K562 (cell line): ENCODE measurements around the gene MADD. TPM values are rescaled to one million over a fixed set of nuclear protein-coding genes. Genes with fewer than 3 reads are reported as not detected.

Source experiments
- ATAC-seq: fragments of 200-7000 bp; cut with Tn5 transposase; 3 replicates; pipeline ENCODE4 v1.9.1; 2020; ENCODE audit warnings: moderate library complexity
- BruUV-seq: library from RNA; stranded (reverse); fragments of 400-500 nt; replicated peaks from 2 replicates; lab custom pipeline; 2021; lab: Mats Ljungman, UMichigan
- CTCF ChIA-PET: fragments of 300-600 bp; formaldehyde crosslinking; extraction: SDS; loops from one replicate; lab custom pipeline; 2021; ENCODE audit warnings: low intra/inter-chr PET ratio; lab: Yijun Ruan, JAX
- POLR2A ChIA-PET: fragments of 300-600, 350-650 bp; sonication (Branson Sonifier 250); formaldehyde crosslinking; extraction: SDS; loops from one replicate; lab custom pipeline; 2021; ENCODE audit warnings: antibody characterized with exemption, inconsistent platforms; lab: Yijun Ruan, JAX
- DNase-seq, 4 experiments: peaks; one replicate each; pipeline versions ENCODE4 v3.0.0 to v3.0.0-alpha.2; 2011 to 2018; ENCODE audit warnings: low spot score in 3 of 4, mixed read lengths in 3 of 4; ENCODE audit errors: extremely low read depth in 1 of 4
- FAIRE-seq: peaks from 2 replicates; lab custom pipeline; 2011; peaks lifted over from hg19 to GRCh38; lab: Jason Lieb, UNC
- H2AFZ ChIP-seq: 2 replicates; pipeline ENCODE4 v1.6.0; 2011; ENCODE audit warnings: low read depth, low read length, control low read depth, inconsistent platforms
- H3K27ac ChIP-seq: fragments of 200-600 bp; 3 replicates; pipeline ENCODE4 v1.8.0; 2011; ENCODE audit warnings: low read depth, mild to moderate bottlenecking, control low read depth, inconsistent platforms, low read length, moderate library complexity, mixed read lengths; ENCODE audit errors: extremely low read depth
- H3K27me3 ChIP-seq, 2 experiments: fragments of 300-600 bp in 1 of 2; 2 replicates in 1 of 2; 3 replicates in 1 of 2; pipeline versions ENCODE4 v1.6.0 to v1.8.0; 2011; ENCODE audit warnings: inconsistent platforms in 2 of 2, low read length in 2 of 2, mild to moderate bottlenecking in 1 of 2, mixed read lengths in 1 of 2, moderate library complexity in 1 of 2; ENCODE audit not compliant: control insufficient read depth in 2 of 2, insufficient read depth in 2 of 2
- H3K36me3 ChIP-seq: fragments of 300-600 bp; 3 replicates; pipeline ENCODE4 v1.8.0; 2011; ENCODE audit warnings: mild to moderate bottlenecking, low read length, inconsistent platforms; ENCODE audit not compliant: control insufficient read depth, insufficient read depth
- H3K4me1 ChIP-seq, 2 experiments: fragments of 200-600 bp in 1 of 2; replicated peaks in 1 of 2; 2 replicates in 1 of 2; 3 replicates in 1 of 2; pipeline versions ENCODE4 v1.5.1 to v1.8.0; 2011; ENCODE audit warnings: inconsistent platforms in 2 of 2, low read length in 2 of 2, mild to moderate bottlenecking in 1 of 2, mixed read lengths in 1 of 2, moderate library complexity in 1 of 2; ENCODE audit not compliant: control insufficient read depth in 2 of 2, insufficient read depth in 2 of 2
- H3K4me2 ChIP-seq: 2 replicates; pipeline ENCODE4 v1.6.1; 2011; ENCODE audit warnings: low read length, control low read depth, inconsistent platforms, mixed read lengths; ENCODE audit not compliant: insufficient read depth
- H3K4me3 ChIP-seq: fragments of 200-600 bp; sonication (generic), shearing (Covaris generic); 2 replicates; pipeline ENCODE4 v1.5.1; 2016; ENCODE audit warnings: control low read depth, inconsistent platforms
- H3K79me2 ChIP-seq: fragments of 200-600 bp; 3 replicates; pipeline ENCODE4 v1.8.0; 2011; ENCODE audit warnings: low read length, inconsistent platforms; ENCODE audit not compliant: control insufficient read depth, insufficient read depth
- H3K9ac ChIP-seq, 2 experiments: 2 replicates each; pipeline versions ENCODE4 v1.6.0 to v1.6.1; 2011; ENCODE audit warnings: low read depth in 2 of 2, low read length in 2 of 2, control low read depth in 1 of 2, inconsistent platforms in 1 of 2, mild to moderate bottlenecking in 1 of 2, mixed read lengths in 1 of 2; ENCODE audit not compliant: insufficient read depth in 1 of 2
- H3K9me1 ChIP-seq: one replicate; pipeline ENCODE4 v1.6.0; 2011; ENCODE audit warnings: inconsistent platforms, mild to moderate bottlenecking, low read length, moderate library complexity; ENCODE audit not compliant: control insufficient read depth, insufficient read depth
- H3K9me3 ChIP-seq: replicated peaks from 2 replicates; pipeline ENCODE4 v1.5.1; 2011; ENCODE audit warnings: low read depth, low read length, inconsistent platforms; ENCODE audit not compliant: control insufficient read depth, insufficient read depth
- H4K20me1 ChIP-seq: replicated peaks from 2 replicates; pipeline ENCODE4 v1.6.1; 2011; ENCODE audit warnings: low read length, inconsistent platforms, mixed read lengths; ENCODE audit not compliant: control insufficient read depth, insufficient read depth
- BCOR ChIP-seq: fragments of 450-650 bp; IDR thresholded peaks from 2 replicates; pipeline ENCODE4 v1.6.1; 2016
- ESRRA ChIP-seq: fragments of 450-650 bp; IDR thresholded peaks from 2 replicates; pipeline ENCODE4 v1.6.1; 2014; ENCODE audit warnings: low read depth, mild to moderate bottlenecking, moderate library complexity, borderline replicate concordance
- NFIC ChIP-seq: fragments of 450-650 bp; IDR thresholded peaks from 2 replicates; pipeline ENCODE4 v1.6.1; 2017; ENCODE audit warnings: mild to moderate bottlenecking, inconsistent platforms
- SMC3 ChIP-seq: conservative IDR thresholded peaks from 2 replicates; pipeline ENCODE4 v1.6.1; 2011; ENCODE audit warnings: low read depth, low read length, improper control_type of control experiment; ENCODE audit not compliant: insufficient read depth
- SP2 ChIP-seq: IDR thresholded peaks from 2 replicates; pipeline ENCODE4 v1.6.1; 2011; ENCODE audit warnings: mild to moderate bottlenecking, low read depth, low read length, moderate library complexity; ENCODE audit not compliant: poor library complexity, severe bottlenecking; ENCODE audit errors: extremely low read depth
- TEAD2 ChIP-seq: fragments of 450-650 bp; IDR thresholded peaks from 2 replicates; pipeline ENCODE4 v1.6.1; 2016; ENCODE audit warnings: missing genetic modification characterization, control low read depth, missing compliant biosample characterization
- ZBTB17 ChIP-seq: fragments of 450-650 bp; formaldehyde crosslinking; IDR thresholded peaks from 2 replicates; pipeline ENCODE4 v1.4.0; 2020; ENCODE audit warnings: mild to moderate bottlenecking
- ZFP36 ChIP-seq: fragments of 150-350 bp; IDR thresholded peaks from 2 replicates; pipeline ENCODE4 v1.6.1; 2018; ENCODE audit warnings: low read length, low read depth; ENCODE audit not compliant: partially characterized antibody
- WGBS: fragments of 100-300 bp; shearing (Covaris generic); methylation state at CpG from one replicate; pipeline ENCODE4 v1.1.6; 2016; ENCODE audit warnings: low coverage, mixed read lengths; ENCODE audit not compliant: insufficient coverage; ENCODE audit errors: missing lambda C conversion rate; 5-methylcytosine and 5-hydroxymethylcytosine counted together
- in situ Hi-C: fragments of 300-500 bp; cut with MboI; formaldehyde crosslinking; loops from 4 replicates; pipeline ENCODE4 v1.15.0; 2018; ENCODE audit warnings: inconsistent platforms, mixed read lengths
- intact Hi-C: fragments of 100-400 bp; cut with micrococcal nuclease; formaldehyde crosslinking; loops from 2 replicates; pipeline ENCODE4 v1.14.2; 2022
- polyA plus RNA-seq, 8 experiments: library from polyadenylated mRNA; depleted of rRNA in 4 of 8; stranded (reverse) in 5 of 8; unstranded in 3 of 8; fragments of >200 nt; fragmentation: Nextera tagmentation in 2 of 8; fragmentation: Illumina TruSeq in 1 of 8; extraction: Ambion mirVana in 2 of 8; extraction: Trizol in 1 of 8; gene quantifications; 2 replicates each; pipeline versions ENCODE4 v1.2.1 to v1.2.3, GENCODE V29; 2011 to 2014; ENCODE audit warnings: inconsistent platforms in 1 of 8, missing spikeins in 1 of 8
- total RNA-seq, 7 experiments: library from RNA; depleted of rRNA in 6 of 7; stranded (reverse); fragments of >200 nt in 6 of 7; fragmentation: Illumina TruSeq in 2 of 7; extraction: Trizol in 2 of 7; gene quantifications; 2 replicates each; pipeline versions ENCODE4 v1.2.1 to v1.2.3, GENCODE V29; 2011 to 2021; ENCODE audit warnings: low replicate concordance in 1 of 7
- TF ChIP-seq, protein P1 (sequence below): sonication (generic); formaldehyde crosslinking; IDR thresholded peaks from 2 replicates; pipeline ENCODE4 v1.8.1; 2023; ENCODE audit warnings: mild to moderate bottlenecking, missing genetic modification reagents
- TF ChIP-seq, protein P2 (sequence below): sonication (generic); formaldehyde crosslinking; IDR thresholded peaks from 2 replicates; pipeline ENCODE4 v1.8.0; 2023; ENCODE audit warnings: mild to moderate bottlenecking, missing genetic modification reagents
- TF ChIP-seq, protein P3 (sequence below): sonication (generic); formaldehyde crosslinking; IDR thresholded peaks from 2 replicates; pipeline ENCODE4 v1.8.1; 2023; ENCODE audit warnings: mild to moderate bottlenecking, missing genetic modification reagents

Gene MADD
- total and polyA plus RNA-seq, 9 of the 15 experiments (the other 6 are each of a cell fraction or from before 2014, with no cell fraction given), result 0.68 to 57.6 (median 33.6) TPM

DNA sequence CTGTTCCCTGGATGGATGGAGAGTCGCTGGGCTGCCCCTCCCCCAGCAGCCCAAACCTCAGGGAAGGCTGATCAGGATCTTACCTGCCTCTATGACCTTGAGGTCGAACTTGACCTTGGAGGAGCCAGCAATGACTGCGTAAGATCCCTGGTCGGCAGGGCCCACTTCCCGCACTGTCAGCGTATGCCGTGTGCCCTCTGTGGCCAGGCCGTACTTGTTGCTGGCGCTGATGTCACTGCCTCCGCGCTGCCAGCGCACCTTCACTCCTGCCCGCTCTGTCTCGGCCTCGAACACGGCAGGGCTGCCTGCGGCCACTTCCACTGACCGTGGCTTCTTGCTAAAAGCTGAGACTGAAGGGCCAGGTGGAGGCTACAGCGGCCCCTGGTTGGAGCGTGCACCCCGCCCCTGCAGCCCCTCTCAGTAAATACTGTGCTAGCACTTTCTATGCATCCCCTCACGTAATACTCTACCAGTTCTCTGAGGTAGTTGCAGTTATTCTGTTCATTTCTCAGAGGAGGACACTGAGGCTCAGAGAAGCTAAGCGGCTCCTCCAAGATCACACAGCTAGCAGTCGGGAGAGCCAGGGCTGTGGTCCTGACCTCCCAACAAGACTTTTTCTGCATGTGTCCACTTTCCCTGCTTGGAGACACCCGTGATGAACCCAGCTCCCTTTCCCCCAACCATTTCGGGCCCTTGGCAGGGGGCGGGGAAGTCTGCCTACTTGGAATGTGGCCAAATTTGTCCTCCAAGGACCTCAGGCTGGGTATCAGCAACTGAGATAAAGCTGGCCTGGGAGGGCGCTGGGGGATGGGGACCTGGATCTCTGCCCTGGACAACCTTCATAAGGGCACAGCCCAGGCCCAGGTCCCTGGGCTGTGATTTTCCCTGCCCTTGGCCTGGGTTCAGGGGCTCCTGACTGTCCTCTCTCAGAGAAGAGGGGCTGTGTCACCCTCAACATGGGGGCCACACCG, 81.5 kb downstream of the MADD start:
- no peak overlapping the region for H2AFZ ChIP-seq
- DNase-seq (no peak), ATAC-seq (no peak), FAIRE-seq (no peak)
- peaks cover 0 to 47% of the 10 kb centered on the region in 2 experiments; a peak in 3 of 5 replicates for H3K4me1 ChIP-seq
- no peaks in the 10 kb centered on the region for H3K9me1 ChIP-seq
- WGBS, result 66% methylated on average over 29 of the region's 29 CpGs
- H3K9ac ChIP-seq, result peak overlapping the region in 1 of 2 experiments; percentile 68; a peak in 2 of 4 replicates
- peaks cover 3 to 12% of the 10 kb centered on the region in 2 experiments; a peak in 4 of 5 replicates for H3K27me3 ChIP-seq
- H4K20me1 ChIP-seq, result peaks cover 3% of the 10 kb centered on the region; the same call in 1 of the 2 replicates
- H3K4me2 ChIP-seq, result no peak overlapping the region
- TF ChIP-seq SMC3, result no peak
- TF ChIP-seq SP2, result no peak
- peak; percentile 74 for TF ChIP-seq ESRRA
- TF ChIP-seq ZBTB17 (CRISPR knock-in tag), result no peak
- TF ChIP-seq NFIC, result peak; percentile 89
- 0 out of 2 replicates have a peak, but pooled peaks have one; percentile 27 for TF ChIP-seq BCOR
- TF ChIP-seq, protein P1, sequence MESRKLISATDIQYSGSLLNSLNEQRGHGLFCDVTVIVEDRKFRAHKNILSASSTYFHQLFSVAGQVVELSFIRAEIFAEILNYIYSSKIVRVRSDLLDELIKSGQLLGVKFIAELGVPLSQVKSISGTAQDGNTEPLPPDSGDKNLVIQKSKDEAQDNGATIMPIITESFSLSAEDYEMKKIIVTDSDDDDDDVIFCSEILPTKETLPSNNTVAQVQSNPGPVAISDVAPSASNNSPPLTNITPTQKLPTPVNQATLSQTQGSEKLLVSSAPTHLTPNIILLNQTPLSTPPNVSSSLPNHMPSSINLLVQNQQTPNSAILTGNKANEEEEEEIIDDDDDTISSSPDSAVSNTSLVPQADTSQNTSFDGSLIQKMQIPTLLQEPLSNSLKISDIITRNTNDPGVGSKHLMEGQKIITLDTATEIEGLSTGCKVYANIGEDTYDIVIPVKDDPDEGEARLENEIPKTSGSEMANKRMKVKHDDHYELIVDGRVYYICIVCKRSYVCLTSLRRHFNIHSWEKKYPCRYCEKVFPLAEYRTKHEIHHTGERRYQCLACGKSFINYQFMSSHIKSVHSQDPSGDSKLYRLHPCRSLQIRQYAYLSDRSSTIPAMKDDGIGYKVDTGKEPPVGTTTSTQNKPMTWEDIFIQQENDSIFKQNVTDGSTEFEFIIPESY, result 0 out of 2 replicates have a peak, but pooled peaks have one; percentile 38
- TF ChIP-seq, protein P2, sequence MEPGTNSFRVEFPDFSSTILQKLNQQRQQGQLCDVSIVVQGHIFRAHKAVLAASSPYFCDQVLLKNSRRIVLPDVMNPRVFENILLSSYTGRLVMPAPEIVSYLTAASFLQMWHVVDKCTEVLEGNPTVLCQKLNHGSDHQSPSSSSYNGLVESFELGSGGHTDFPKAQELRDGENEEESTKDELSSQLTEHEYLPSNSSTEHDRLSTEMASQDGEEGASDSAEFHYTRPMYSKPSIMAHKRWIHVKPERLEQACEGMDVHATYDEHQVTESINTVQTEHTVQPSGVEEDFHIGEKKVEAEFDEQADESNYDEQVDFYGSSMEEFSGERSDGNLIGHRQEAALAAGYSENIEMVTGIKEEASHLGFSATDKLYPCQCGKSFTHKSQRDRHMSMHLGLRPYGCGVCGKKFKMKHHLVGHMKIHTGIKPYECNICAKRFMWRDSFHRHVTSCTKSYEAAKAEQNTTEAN (CRISPR knock-in tag), result no peak
- TF ChIP-seq, protein P3, sequence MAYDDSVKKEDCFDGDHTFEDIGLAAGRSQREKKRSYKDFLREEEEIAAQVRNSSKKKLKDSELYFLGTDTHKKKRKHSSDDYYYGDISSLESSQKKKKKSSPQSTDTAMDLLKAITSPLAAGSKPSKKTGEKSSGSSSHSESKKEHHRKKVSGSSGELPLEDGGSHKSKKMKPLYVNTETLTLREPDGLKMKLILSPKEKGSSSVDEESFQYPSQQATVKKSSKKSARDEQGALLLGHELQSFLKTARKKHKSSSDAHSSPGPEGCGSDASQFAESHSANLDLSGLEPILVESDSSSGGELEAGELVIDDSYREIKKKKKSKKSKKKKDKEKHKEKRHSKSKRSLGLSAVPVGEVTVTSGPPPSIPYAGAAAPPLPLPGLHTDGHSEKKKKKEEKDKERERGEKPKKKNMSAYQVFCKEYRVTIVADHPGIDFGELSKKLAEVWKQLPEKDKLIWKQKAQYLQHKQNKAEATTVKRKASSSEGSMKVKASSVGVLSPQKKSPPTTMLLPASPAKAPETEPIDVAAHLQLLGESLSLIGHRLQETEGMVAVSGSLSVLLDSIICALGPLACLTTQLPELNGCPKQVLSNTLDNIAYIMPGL (CRISPR knock-in tag), result no peak
- peak; percentile 76 for TF ChIP-seq ZFP36
- no peak for TF ChIP-seq TEAD2 (tag)
- intact Hi-C loops (loop anchor here (10.0 kb wide), 2 partner anchors 53 to 467 kb away; partner anchors contain the start of gene SLC39A13), in situ Hi-C loops (loop anchor here (10.0 kb wide), 1 partner anchor 467 kb away; no protein-coding TSS in a partner anchor)
- POLR2A ChIA-PET, result interaction anchor here (0.6 to 0.7 kb wide), 5 partner anchors 12 to 567 kb away, joined by 3 to 4 read pairs (median 3); no protein-coding TSS in a partner anchor
- CTCF ChIA-PET, result no interaction called here
- no peaks in the 10 kb centered on the region for H3K79me2 ChIP-seq
- no TSS peak for BruUV-seq
- no peaks in the 10 kb centered on the region for H3K36me3 ChIP-seq
- no peak overlapping the region for H3K4me3 ChIP-seq
- no peak overlapping the region for H3K27ac ChIP-seq
- H3K9me3 ChIP-seq, result peaks cover 6% of the 10 kb centered on the region
